Neural cell (in vitro differentiated cells): ENCODE results near the gene DIP2C. TPM values are rescaled to one million over a fixed set of nuclear protein-coding genes. Genes with fewer than 3 reads are reported as not detected.

ENCODE experiments used
- H2AFZ ChIP-seq: fragments of 200-600, 300-800 bp; sonication (generic), shearing (Covaris generic); 2 replicates; pipeline ENCODE4 v1.6.0; 2014; ENCODE audit warnings: low read depth, mild to moderate bottlenecking, antibody characterized with exemption, low read length, moderate library complexity
- H3F3A ChIP-seq: fragments of 200-600 bp; shearing (Covaris generic); 2 replicates; pipeline ENCODE4 v1.6.1; 2016; ENCODE audit warnings: mild to moderate bottlenecking, moderate library complexity, mixed read lengths, antibody characterized with exemption, low read length; ENCODE audit not compliant: insufficient read depth, poor library complexity, severe bottlenecking
- H3K27ac ChIP-seq: fragments of 200-600, 300-800 bp; sonication (generic), shearing (Covaris generic); 2 replicates; pipeline ENCODE4 v1.5.1; 2014; ENCODE audit warnings: mild to moderate bottlenecking, low read length, moderate library complexity
- H3K27me3 ChIP-seq: fragments of 300-800, 200-600 bp; sonication (generic), shearing (Covaris generic); 2 replicates; pipeline ENCODE4 v1.6.0; 2014; ENCODE audit warnings: mild to moderate bottlenecking, low read depth, low read length, moderate library complexity; ENCODE audit not compliant: insufficient read depth
- H3K36me3 ChIP-seq: fragments of 300-800, 200-600 bp; sonication (generic), shearing (Covaris generic); 2 replicates; pipeline ENCODE4 v1.5.1; 2014; ENCODE audit warnings: mild to moderate bottlenecking, antibody characterized with exemption, low read length, moderate library complexity; ENCODE audit not compliant: insufficient read depth
- H3K4me2 ChIP-seq: fragments of 300-800, 200-600 bp; sonication (generic), shearing (Covaris generic); 2 replicates; pipeline ENCODE4 v1.6.0; 2014; ENCODE audit warnings: mild to moderate bottlenecking, low read length
- H3K4me3 ChIP-seq: fragments of 300-800, 200-600 bp; sonication (generic), shearing (Covaris generic); 2 replicates; pipeline ENCODE4 v1.5.1; 2014; ENCODE audit warnings: mild to moderate bottlenecking, low read length, moderate library complexity
- H3K79me2 ChIP-seq: fragments of 200-600 bp; shearing (Covaris generic); replicated peaks from 2 replicates; pipeline ENCODE4 v1.6.0; 2014; ENCODE audit warnings: mild to moderate bottlenecking, low read length, moderate library complexity; ENCODE audit not compliant: insufficient read depth
- H3K9ac ChIP-seq: fragments of 300-800, 200-600 bp; sonication (generic), shearing (Covaris generic); 2 replicates; pipeline ENCODE4 v1.6.1; 2016; ENCODE audit warnings: mild to moderate bottlenecking, low read length, mixed read lengths
- H3K9me2 ChIP-seq: fragments of 200-600 bp; shearing (Covaris generic); 2 replicates; pipeline ENCODE4 v1.6.1; 2016; ENCODE audit warnings: mild to moderate bottlenecking, low read length, mixed read lengths; ENCODE audit not compliant: insufficient read depth
- H3K9me3 ChIP-seq: fragments of 200-600, 300-800 bp; sonication (generic), shearing (Covaris generic); 2 replicates; pipeline ENCODE4 v1.6.1; 2016; ENCODE audit warnings: mild to moderate bottlenecking, mixed run types, low read length, moderate library complexity, mixed read lengths
- H4K20me1 ChIP-seq: fragments of 200-600 bp; shearing (Covaris generic); 2 replicates; pipeline ENCODE4 v1.6.1; 2016; ENCODE audit warnings: mild to moderate bottlenecking, mixed run types; ENCODE audit not compliant: insufficient read depth
- EP300 ChIP-seq: fragments of 450-650 bp; conservative IDR thresholded peaks from 2 replicates; pipeline ENCODE4 v1.6.1; 2014; ENCODE audit warnings: antibody characterized with exemption, mild to moderate bottlenecking, moderate library complexity; ENCODE audit not compliant: poor library complexity, severe bottlenecking
- EZH2 ChIP-seq: fragments of 200-600, 300-800 bp; shearing (Covaris generic), sonication (generic); IDR thresholded peaks from 2 replicates; pipeline ENCODE4 v1.6.1; 2014; ENCODE audit warnings: antibody characterized with exemption, low read length, borderline replicate concordance, mild to moderate bottlenecking; ENCODE audit not compliant: insufficient read depth, poor library complexity, severe bottlenecking
- MXI1 ChIP-seq: fragments of 450-650 bp; conservative IDR thresholded peaks from 2 replicates; pipeline ENCODE4 v1.6.1; 2014; ENCODE audit warnings: antibody characterized with exemption, mild to moderate bottlenecking; ENCODE audit not compliant: poor library complexity, severe bottlenecking
- POLR2AphosphoS5 ChIP-seq: IDR thresholded peaks from 2 replicates; pipeline ENCODE4 v1.6.1; 2012
- RAD21 ChIP-seq: fragments of 450-650 bp; conservative IDR thresholded peaks from 2 replicates; pipeline ENCODE4 v1.6.1; 2014; ENCODE audit warnings: antibody characterized with exemption, mild to moderate bottlenecking, moderate library complexity
- SMC3 ChIP-seq: fragments of 450-650 bp; conservative IDR thresholded peaks from 2 replicates; pipeline ENCODE4 v1.6.1; 2014; ENCODE audit warnings: antibody characterized with exemption, mild to moderate bottlenecking, moderate library complexity; ENCODE audit not compliant: poor library complexity
- TAF1 ChIP-seq: IDR thresholded peaks from 2 replicates; pipeline ENCODE4 v1.6.1; 2012; ENCODE audit warnings: low read depth
- polyA plus RNA-seq: library from polyadenylated mRNA; depleted of rRNA; stranded (reverse); fragments of >200 nt; gene quantifications from 2 replicates; pipeline ENCODE4 v1.2.3, GENCODE V29; 2014
- TF ChIP-seq, protein P1 (sequence below): fragments of 450-650 bp; IDR thresholded peaks from 2 replicates; pipeline ENCODE4 v1.5.1; 2014; ENCODE audit warnings: antibody characterized with exemption, mild to moderate bottlenecking, moderate library complexity; ENCODE audit not compliant: poor library complexity, severe bottlenecking
- TF ChIP-seq, protein P2 (sequence below): IDR thresholded peaks from 2 replicates; pipeline ENCODE4 v1.6.1; 2012; ENCODE audit warnings: borderline replicate concordance

DIP2C gene
- polyA plus RNA-seq, 1 donor from 2014 or later: 24.1 TPM

DNA sequence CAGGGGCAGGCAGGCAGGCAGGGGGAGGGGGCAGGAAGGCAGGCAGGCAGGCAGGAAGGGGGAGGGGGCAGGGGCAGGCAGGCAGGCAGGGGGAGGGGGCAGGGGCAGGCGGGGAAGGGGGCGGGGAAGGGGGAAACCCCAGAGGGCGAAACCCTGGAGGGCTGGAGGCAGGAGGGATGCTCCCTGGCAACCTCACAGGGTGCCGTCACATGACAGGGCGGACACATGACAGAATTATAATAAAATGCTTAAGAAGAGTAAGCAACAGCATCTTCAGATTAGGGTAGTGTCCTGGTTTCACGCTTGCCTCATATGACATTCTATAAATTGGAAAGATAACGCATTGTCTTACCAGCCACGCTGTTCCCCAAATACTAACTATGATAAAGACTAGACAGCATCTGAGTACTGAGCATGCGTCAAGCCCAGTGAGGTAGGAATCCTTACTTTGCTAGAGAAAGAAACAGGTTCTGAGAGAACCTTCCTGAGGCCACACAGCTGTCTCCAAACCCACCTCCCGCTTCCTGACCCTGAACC, 131.6 kb downstream of the DIP2C start:
- Histone ChIP-seq H3K9me3 (no peaks in the 10 kb centered on the region), H3K4me2 (no peak overlapping the region), H2AFZ (no peak overlapping the region), H3K79me2 (peaks cover 61% of the 10 kb centered on the region), H3K9ac (no peak overlapping the region), H3K4me3 (no peak overlapping the region), H3F3A (no peaks in the 10 kb centered on the region), H3K27ac (no peak overlapping the region), H3K36me3 (no peaks in the 10 kb centered on the region), H3K27me3 (no peaks in the 10 kb centered on the region), H4K20me1 (peaks cover 5% of the 10 kb centered on the region), H3K9me2 (no peaks in the 10 kb centered on the region)
- no peak for TF ChIP-seq RAD21
- TF ChIP-seq TAF1: no peak
- TF ChIP-seq EZH2: no peak
- TF ChIP-seq SMC3: no peak
- TF ChIP-seq, protein P1, sequence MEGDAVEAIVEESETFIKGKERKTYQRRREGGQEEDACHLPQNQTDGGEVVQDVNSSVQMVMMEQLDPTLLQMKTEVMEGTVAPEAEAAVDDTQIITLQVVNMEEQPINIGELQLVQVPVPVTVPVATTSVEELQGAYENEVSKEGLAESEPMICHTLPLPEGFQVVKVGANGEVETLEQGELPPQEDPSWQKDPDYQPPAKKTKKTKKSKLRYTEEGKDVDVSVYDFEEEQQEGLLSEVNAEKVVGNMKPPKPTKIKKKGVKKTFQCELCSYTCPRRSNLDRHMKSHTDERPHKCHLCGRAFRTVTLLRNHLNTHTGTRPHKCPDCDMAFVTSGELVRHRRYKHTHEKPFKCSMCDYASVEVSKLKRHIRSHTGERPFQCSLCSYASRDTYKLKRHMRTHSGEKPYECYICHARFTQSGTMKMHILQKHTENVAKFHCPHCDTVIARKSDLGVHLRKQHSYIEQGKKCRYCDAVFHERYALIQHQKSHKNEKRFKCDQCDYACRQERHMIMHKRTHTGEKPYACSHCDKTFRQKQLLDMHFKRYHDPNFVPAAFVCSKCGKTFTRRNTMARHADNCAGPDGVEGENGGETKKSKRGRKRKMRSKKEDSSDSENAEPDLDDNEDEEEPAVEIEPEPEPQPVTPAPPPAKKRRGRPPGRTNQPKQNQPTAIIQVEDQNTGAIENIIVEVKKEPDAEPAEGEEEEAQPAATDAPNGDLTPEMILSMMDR: no peak
- TF ChIP-seq EP300: no peak
- TF ChIP-seq MXI1: no peak
- TF ChIP-seq POLR2AphosphoS5: no peak
- TF ChIP-seq, protein P2, sequence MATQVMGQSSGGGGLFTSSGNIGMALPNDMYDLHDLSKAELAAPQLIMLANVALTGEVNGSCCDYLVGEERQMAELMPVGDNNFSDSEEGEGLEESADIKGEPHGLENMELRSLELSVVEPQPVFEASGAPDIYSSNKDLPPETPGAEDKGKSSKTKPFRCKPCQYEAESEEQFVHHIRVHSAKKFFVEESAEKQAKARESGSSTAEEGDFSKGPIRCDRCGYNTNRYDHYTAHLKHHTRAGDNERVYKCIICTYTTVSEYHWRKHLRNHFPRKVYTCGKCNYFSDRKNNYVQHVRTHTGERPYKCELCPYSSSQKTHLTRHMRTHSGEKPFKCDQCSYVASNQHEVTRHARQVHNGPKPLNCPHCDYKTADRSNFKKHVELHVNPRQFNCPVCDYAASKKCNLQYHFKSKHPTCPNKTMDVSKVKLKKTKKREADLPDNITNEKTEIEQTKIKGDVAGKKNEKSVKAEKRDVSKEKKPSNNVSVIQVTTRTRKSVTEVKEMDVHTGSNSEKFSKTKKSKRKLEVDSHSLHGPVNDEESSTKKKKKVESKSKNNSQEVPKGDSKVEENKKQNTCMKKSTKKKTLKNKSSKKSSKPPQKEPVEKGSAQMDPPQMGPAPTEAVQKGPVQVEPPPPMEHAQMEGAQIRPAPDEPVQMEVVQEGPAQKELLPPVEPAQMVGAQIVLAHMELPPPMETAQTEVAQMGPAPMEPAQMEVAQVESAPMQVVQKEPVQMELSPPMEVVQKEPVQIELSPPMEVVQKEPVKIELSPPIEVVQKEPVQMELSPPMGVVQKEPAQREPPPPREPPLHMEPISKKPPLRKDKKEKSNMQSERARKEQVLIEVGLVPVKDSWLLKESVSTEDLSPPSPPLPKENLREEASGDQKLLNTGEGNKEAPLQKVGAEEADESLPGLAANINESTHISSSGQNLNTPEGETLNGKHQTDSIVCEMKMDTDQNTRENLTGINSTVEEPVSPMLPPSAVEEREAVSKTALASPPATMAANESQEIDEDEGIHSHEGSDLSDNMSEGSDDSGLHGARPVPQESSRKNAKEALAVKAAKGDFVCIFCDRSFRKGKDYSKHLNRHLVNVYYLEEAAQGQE: no peak

DNA sequence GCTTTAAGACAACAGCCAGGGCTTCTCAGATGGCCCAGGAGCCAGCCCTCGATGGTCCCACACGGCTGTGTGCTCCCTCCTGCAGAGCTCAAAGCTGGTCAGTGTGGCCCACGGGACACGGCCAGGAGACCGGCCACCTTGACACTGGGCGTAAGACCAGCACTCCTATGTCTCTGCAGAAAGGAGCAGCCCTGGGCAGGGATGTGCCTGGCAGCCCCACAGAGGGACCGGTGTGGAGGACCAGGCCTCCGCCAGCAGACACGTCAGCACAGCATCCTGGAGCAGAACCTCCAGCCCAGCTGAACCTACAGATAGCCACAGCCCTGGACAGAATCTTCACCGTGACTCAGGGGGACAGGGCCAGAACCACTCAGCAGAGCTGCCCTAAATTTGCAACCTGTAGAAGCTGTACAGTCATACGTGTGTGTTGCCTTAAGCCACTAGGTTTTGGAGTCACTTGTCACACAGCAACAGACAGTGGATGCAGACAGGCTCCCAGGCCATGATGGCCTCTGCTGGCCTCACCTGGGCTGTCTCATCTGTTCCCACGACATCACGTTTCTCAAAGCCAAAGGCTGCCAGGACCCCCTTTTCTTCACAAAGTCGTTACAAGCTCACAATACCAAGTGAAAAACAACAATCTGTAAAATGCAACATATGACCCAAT, 132.4 kb downstream of the DIP2C start:
- Histone ChIP-seq H2AFZ (no peak overlapping the region), H3F3A (no peaks in the 10 kb centered on the region), H3K36me3 (no peaks in the 10 kb centered on the region), H3K27me3 (no peaks in the 10 kb centered on the region), H3K9ac (no peak overlapping the region), H4K20me1 (peaks cover 5% of the 10 kb centered on the region), H3K27ac (no peak overlapping the region), H3K4me3 (no peak overlapping the region), H3K9me2 (no peaks in the 10 kb centered on the region), H3K9me3 (no peaks in the 10 kb centered on the region), H3K4me2 (no peak overlapping the region), H3K79me2 (peaks cover 61% of the 10 kb centered on the region)
- TF ChIP-seq POLR2AphosphoS5: no peak
- no peak for TF ChIP-seq EP300
- no peak for TF ChIP-seq EZH2
- no peak for TF ChIP-seq TAF1
- TF ChIP-seq, protein P1: no peak
- no peak for TF ChIP-seq SMC3
- TF ChIP-seq, protein P2: no peak
- TF ChIP-seq RAD21: no peak
